Anterior cingulate cortex (tissue), 58 donors: ENCODE results near the gene CCL28.

Source experiments
- DNase-seq, 58 donors: peaks; one replicate each; lab custom pipeline; 2025; lab: John Stamatoyannopoulos, UW

Gene CCL28

GRCh38 chr5:43362725-43363435 is 49.3 kb downstream of the CCL28 start:
- DNase-seq, result no peak

- DNase-seq, result no peak
Measured at GRCh38 chr5:43358726-43359125, 53.5 kb downstream of the CCL28 start.

- no peak for DNase-seq
Measured at GRCh38 chr5:43358301-43358700, 53.9 kb downstream of the CCL28 start.

- DNase-seq, result no peak
Measured at GRCh38 chr5:43357878-43358281, 54.3 kb downstream of the CCL28 start.

GRCh38 chr5:43357067-43357466 is 55.1 kb downstream of the CCL28 start:
- DNase-seq, result no peak

GRCh38 chr5:43354774-43355173 is 57.4 kb downstream of the CCL28 start:
- DNase-seq, result no peak

- DNase-seq, result no peak
Measured at GRCh38 chr5:43353668-43354067, 58.5 kb downstream of the CCL28 start.

- no peak for DNase-seq
Measured at GRCh38 chr5:43352915-43353314, 59.3 kb downstream of the CCL28 start.

- DNase-seq, result no peak
Measured at GRCh38 chr5:43352131-43352530, 60.1 kb downstream of the CCL28 start.

GRCh38 chr5:43348861-43349363 is 63.3 kb downstream of the CCL28 start:
- DNase-seq, result no peak

GRCh38 chr5:43348207-43348606 is 64.0 kb downstream of the CCL28 start:
- no peak for DNase-seq

GRCh38 chr5:43338862-43339261 is 73.3 kb downstream of the CCL28 start:
- DNase-seq, result no peak

- no peak for DNase-seq
Measured at GRCh38 chr5:43336159-43336558, 76.0 kb downstream of the CCL28 start.

GRCh38 chr5:43335681-43336080 is 76.5 kb downstream of the CCL28 start:
- no peak for DNase-seq

GRCh38 chr5:43332401-43332800 is 79.8 kb downstream of the CCL28 start:
- no peak for DNase-seq
